PFSK-1 (cell line): ENCODE measurements around the gene SNAP25.

Source experiments
- FOXP2 ChIP-seq: optimal IDR thresholded peaks from 2 replicates; pipeline ENCODE3; 2011; ENCODE audit warnings: borderline replicate concordance, control low read depth, inconsistent platforms; ENCODE audit not compliant: insufficient read depth; ENCODE audit errors: extremely low read length, extremely low read depth
- POLR2AphosphoS5 ChIP-seq: IDR thresholded peaks from 2 replicates; pipeline ENCODE4 v1.6.1; 2012; ENCODE audit warnings: low read depth, mild to moderate bottlenecking, control low read depth, low read length, moderate library complexity
- SIN3A ChIP-seq: IDR thresholded peaks from 2 replicates; pipeline ENCODE4 v1.6.1; 2012; ENCODE audit warnings: mild to moderate bottlenecking, low read length, moderate library complexity, borderline replicate concordance; ENCODE audit not compliant: insufficient read depth
- TAF1 ChIP-seq: IDR thresholded peaks from 2 replicates; pipeline ENCODE4 v1.6.1; 2012; ENCODE audit warnings: low read length, control low read depth, borderline replicate concordance; ENCODE audit not compliant: insufficient read depth
- TF ChIP-seq, protein P1 (sequence below), 2 experiments: IDR thresholded peaks; 2 replicates each; pipeline versions ENCODE4 v1.6.1 to v1.8.0; 2011 to 2012; ENCODE audit warnings: low read depth in 2 of 2, low read length in 2 of 2, control low read depth in 1 of 2, inconsistent platforms in 1 of 2, mild to moderate bottlenecking in 1 of 2, moderate library complexity in 1 of 2; ENCODE audit not compliant: insufficient read depth in 1 of 2

The SNAP25 gene

DNA sequence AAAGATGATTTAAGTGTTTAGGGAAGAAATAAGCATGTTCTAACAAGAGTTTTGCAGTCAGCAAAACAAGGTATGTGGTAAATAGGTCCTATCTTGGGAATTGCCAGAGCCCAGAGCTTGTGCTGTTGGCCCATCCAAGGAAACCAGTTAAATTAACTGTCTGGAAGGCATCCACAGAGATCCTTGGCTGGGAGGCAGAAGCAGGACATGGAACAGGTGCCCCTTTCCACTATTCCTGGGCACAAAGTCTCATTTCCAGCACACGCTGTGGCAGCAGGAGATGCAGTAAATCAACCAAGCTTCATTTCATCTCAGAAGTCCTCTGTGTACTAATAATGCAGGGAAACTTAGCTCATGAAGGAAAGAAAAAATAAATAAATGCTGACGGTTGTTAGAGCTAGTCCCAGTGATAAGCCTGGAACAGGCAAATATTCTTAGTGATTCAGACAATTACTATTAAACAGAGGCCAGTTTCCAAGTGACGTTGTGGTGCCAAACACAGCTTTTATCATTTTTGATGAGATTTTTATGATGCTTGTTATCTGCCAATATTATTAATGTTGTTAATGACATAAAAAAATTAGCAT lies 39.8 kb upstream of the SNAP25 start:
- TF ChIP-seq TAF1, result no peak

DNA sequence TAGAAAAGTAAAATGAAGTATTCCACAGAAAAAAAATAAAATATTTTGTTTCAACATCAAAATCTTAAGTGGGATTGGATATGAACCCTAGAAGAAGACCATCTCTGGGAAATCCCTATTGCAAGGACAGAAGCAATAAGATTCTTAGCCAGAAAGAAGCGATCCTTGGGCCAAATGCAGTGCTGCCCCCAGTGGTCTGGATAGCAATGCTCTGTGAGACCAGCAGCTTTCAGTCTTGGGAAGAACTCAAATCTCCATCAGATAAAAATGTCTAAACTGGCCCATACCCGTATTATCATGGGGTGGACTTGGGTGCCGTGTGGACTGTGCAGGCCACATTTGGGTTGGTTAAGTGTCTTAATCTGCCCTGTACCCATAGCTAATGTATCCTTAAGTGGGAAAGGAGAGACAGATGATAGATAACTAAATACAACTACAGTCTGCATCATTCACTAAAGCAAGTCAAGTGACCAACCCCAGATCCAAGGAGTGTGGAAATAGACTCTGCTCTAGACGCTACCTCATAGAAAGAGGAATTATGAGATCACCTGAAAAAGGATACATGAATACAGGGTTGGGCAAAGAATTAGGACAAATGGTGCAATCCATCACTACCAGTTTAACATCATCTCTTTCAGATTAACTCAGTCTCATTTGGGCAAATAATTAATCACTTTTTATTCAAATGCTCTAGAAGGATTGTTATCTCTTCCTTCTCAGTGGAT lies 38.9 kb upstream of the SNAP25 start:
- no peak for TF ChIP-seq POLR2AphosphoS5
- TF ChIP-seq SIN3A, result no peak
- no peak for TF ChIP-seq TAF1
- TF ChIP-seq FOXP2, result no peak
- TF ChIP-seq, protein P1, sequence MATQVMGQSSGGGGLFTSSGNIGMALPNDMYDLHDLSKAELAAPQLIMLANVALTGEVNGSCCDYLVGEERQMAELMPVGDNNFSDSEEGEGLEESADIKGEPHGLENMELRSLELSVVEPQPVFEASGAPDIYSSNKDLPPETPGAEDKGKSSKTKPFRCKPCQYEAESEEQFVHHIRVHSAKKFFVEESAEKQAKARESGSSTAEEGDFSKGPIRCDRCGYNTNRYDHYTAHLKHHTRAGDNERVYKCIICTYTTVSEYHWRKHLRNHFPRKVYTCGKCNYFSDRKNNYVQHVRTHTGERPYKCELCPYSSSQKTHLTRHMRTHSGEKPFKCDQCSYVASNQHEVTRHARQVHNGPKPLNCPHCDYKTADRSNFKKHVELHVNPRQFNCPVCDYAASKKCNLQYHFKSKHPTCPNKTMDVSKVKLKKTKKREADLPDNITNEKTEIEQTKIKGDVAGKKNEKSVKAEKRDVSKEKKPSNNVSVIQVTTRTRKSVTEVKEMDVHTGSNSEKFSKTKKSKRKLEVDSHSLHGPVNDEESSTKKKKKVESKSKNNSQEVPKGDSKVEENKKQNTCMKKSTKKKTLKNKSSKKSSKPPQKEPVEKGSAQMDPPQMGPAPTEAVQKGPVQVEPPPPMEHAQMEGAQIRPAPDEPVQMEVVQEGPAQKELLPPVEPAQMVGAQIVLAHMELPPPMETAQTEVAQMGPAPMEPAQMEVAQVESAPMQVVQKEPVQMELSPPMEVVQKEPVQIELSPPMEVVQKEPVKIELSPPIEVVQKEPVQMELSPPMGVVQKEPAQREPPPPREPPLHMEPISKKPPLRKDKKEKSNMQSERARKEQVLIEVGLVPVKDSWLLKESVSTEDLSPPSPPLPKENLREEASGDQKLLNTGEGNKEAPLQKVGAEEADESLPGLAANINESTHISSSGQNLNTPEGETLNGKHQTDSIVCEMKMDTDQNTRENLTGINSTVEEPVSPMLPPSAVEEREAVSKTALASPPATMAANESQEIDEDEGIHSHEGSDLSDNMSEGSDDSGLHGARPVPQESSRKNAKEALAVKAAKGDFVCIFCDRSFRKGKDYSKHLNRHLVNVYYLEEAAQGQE (IDR thresholded peaks at IDR 0.05; ENCODE audit: insufficient read depth in 1 of 2, low read depth in 2 of 2, low read length in 2 of 2), result no peak

DNA sequence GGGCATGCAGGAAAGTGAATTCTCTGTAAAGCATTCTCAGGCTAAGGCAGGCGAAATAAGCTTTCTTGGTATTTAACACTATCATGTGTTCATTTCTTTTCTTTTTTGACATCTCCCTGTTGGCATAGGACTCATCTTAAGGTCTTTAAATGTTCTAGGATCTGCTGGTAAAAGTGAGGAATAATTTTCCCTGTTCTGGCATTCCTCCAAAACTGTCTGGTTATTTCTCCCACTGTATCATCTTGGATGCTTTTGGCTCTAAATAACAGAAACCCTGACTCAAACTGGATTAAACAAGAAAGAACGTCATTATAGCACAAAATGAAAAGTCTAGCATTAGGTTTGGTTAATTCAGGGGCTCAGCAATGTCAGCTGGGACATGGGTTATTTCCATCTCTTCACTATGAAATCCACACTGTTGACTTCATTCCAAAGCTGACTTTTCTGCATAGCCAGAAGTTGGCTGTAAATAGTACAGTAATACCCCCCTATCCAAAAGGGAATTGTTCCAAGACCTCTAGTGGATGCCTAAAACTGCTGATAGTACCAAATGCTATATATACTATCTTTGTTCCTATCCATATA lies 37.9 kb upstream of the SNAP25 start:
- TF ChIP-seq, protein P1 (IDR thresholded peaks at IDR 0.05; ENCODE audit: insufficient read depth in 1 of 2, low read depth in 2 of 2, low read length in 2 of 2), result no peak
- TF ChIP-seq POLR2AphosphoS5, result no peak
- no peak for TF ChIP-seq SIN3A
- TF ChIP-seq FOXP2, result no peak
- TF ChIP-seq TAF1, result no peak

DNA sequence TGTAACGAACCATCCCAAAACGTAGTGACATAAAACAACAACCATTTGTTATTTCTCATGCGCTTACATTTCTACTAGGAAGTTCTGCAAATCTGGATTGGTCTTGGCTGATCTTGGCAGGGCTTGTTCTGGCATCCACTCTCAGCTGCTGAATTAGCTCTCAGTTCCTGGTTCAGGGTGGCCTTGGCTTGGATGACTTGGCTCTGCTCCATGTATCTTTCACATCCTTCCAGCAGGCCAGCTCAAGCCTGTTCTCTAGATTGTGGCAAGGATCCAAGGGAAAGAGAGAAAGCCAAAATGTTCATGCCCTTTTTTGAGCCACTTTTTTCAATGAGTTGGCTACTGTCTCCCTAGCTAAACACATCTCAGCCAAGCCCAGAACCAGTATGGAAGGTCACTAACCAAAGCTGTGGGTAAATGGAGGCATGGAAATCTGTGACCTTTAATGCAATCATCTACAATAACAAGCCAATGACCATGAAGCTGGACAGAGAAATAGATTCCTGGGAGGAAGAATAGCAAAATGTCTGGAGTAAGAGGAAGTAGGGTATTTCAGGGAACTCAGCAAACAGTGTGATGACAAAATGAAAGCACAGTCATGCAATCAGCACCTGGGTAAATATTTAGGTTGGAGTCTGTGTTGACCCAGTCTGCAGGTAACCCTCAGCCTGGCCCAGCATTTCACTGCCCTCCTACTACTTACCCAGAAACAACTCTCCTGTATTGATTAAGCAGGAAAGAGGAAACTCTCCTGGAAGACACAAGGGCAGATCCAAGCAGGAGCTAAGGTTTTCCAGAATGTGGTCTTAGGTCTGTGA lies 32.7 kb upstream of the SNAP25 start:
- TF ChIP-seq SIN3A (no peak), TAF1 (no peak), FOXP2 (no peak), POLR2AphosphoS5 (no peak)
- TF ChIP-seq, protein P1 (IDR thresholded peaks at IDR 0.05; ENCODE audit: insufficient read depth in 1 of 2, low read depth in 2 of 2, low read length in 2 of 2), result no peak

DNA sequence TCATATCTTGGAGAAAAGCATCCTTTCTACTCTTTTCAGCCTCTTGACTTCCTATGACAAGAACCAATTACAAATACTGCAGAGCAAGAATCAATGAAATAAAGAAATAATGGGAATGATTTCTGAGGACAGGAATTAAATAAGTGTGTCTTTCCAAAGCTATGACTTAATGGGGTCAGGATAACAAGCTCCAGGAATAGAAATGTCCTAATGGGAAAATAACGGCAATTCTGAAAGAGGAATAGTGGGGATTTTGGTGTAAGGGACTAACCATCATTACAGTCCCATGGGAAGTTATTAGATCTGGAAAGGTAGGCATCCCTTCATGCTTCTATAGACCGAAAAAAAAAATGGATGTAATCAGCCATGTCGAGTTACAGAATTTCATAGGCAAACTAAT lies 28.2 kb upstream of the SNAP25 start:
- TF ChIP-seq SIN3A (no peak), TAF1 (no peak), POLR2AphosphoS5 (no peak), FOXP2 (no peak)
- TF ChIP-seq, protein P1 (IDR thresholded peaks at IDR 0.05; ENCODE audit: insufficient read depth in 1 of 2, low read depth in 2 of 2, low read length in 2 of 2), result no peak
